Osteocyte (in vitro differentiated cells): Measurements from ENCODE around the gene ANO4. TPM values are rescaled to one million over a fixed set of nuclear protein-coding genes. Genes with fewer than 3 reads are reported as not detected.

ENCODE experiments used
- DNase-seq: peaks from one replicate; pipeline ENCODE4 v3.0.0; 2021; ENCODE audit warnings: mixed read lengths; ENCODE audit not compliant: unreplicated experiment; ENCODE audit errors: extremely low spot score
- H3K27ac Mint-ChIP-seq: one replicate; pipeline ENCODE4 v1.8.0; 2021; ENCODE audit warnings: mild to moderate bottlenecking, mixed read lengths; ENCODE audit not compliant: unreplicated experiment
- H3K27me3 Mint-ChIP-seq: one replicate; pipeline ENCODE4 v1.8.0; 2021; ENCODE audit warnings: mixed read lengths; ENCODE audit not compliant: unreplicated experiment
- H3K36me3 Mint-ChIP-seq: one replicate; pipeline ENCODE4 v1.8.0; 2021; ENCODE audit warnings: mixed read lengths; ENCODE audit not compliant: unreplicated experiment
- H3K4me1 Mint-ChIP-seq: one replicate; pipeline ENCODE4 v1.8.0; 2021; ENCODE audit warnings: mixed read lengths; ENCODE audit not compliant: unreplicated experiment
- H3K4me3 Mint-ChIP-seq: one replicate; pipeline ENCODE4 v1.8.0; 2021; ENCODE audit warnings: mild to moderate bottlenecking, moderate library complexity, mixed read lengths; ENCODE audit not compliant: unreplicated experiment
- H3K9me3 Mint-ChIP-seq: one replicate; pipeline ENCODE4 v1.8.0; 2021; ENCODE audit warnings: mixed read lengths; ENCODE audit not compliant: unreplicated experiment
- total RNA-seq: library from RNA; stranded (reverse); gene quantifications from 2 replicates; pipeline ENCODE4 v1.2.1, GENCODE V29; 2021
- TF ChIP-seq, protein P1 (sequence below): fragments of 200-600 bp; sonication (generic); IDR thresholded peaks from 2 replicates; pipeline ENCODE4 v1.5.0; 2021; ENCODE audit warnings: antibody characterized with exemption, mild to moderate bottlenecking, moderate library complexity

ANO4 gene
- total RNA-seq, 1 donor from 2014 or later = 0.48 TPM

DNA sequence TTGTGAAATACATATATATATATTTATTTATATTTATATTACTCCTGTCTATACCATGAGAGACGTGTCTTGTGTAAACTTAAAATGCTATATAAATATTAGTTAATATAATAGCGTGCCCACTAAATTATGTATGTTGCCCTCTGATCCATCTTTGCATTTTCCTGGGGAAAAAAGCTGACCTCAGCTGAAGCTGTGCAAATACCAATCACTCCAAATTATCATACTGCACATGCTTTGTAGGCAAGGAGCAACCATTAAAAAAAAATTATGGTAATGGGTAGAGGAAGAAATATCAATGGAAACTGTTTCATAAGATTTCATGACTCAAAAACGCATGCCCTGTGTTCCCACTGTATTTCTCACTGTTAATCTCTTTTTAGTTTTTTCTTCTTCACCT, 179.8 kb downstream of the ANO4 start:
- TF ChIP-seq, protein P1, sequence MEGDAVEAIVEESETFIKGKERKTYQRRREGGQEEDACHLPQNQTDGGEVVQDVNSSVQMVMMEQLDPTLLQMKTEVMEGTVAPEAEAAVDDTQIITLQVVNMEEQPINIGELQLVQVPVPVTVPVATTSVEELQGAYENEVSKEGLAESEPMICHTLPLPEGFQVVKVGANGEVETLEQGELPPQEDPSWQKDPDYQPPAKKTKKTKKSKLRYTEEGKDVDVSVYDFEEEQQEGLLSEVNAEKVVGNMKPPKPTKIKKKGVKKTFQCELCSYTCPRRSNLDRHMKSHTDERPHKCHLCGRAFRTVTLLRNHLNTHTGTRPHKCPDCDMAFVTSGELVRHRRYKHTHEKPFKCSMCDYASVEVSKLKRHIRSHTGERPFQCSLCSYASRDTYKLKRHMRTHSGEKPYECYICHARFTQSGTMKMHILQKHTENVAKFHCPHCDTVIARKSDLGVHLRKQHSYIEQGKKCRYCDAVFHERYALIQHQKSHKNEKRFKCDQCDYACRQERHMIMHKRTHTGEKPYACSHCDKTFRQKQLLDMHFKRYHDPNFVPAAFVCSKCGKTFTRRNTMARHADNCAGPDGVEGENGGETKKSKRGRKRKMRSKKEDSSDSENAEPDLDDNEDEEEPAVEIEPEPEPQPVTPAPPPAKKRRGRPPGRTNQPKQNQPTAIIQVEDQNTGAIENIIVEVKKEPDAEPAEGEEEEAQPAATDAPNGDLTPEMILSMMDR = no peak
- Mint-ChIP-seq H3K27me3 (no peaks in the 10 kb centered on the region), H3K4me1 (no peaks in the 10 kb centered on the region), H3K9me3 (peaks cover 20% of the 10 kb centered on the region), H3K27ac (no peak overlapping the region), H3K4me3 (no peak overlapping the region), H3K36me3 (no peaks in the 10 kb centered on the region)
- no peak for DNase-seq

DNA sequence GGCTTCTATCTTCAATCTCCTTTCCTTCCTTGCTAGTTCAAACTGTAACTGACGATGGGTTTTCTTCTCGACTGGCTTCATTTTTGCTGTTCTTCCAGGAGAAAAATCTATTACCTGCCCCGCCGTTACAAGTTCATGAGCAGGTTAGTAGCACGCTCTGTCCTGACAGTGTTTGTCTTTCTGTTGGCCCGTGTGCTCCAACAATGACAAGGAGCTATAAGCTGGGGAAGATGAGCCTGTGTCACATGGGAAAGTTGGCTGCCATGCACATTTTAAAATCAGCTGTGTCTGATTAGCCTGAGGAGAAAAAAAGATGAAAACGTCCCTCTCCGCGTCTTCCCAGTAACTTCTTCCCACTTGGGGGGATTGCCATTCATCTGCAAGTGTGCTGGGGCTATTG, 180.2 kb downstream of the ANO4 start:
- Mint-ChIP-seq H3K27me3 (no peaks in the 10 kb centered on the region), H3K27ac (no peak overlapping the region), H3K36me3 (no peaks in the 10 kb centered on the region), H3K4me1 (no peaks in the 10 kb centered on the region), H3K9me3 (peaks cover 20% of the 10 kb centered on the region), H3K4me3 (no peak overlapping the region)
- DNase-seq = no peak
- TF ChIP-seq, protein P1 = no peak

DNA sequence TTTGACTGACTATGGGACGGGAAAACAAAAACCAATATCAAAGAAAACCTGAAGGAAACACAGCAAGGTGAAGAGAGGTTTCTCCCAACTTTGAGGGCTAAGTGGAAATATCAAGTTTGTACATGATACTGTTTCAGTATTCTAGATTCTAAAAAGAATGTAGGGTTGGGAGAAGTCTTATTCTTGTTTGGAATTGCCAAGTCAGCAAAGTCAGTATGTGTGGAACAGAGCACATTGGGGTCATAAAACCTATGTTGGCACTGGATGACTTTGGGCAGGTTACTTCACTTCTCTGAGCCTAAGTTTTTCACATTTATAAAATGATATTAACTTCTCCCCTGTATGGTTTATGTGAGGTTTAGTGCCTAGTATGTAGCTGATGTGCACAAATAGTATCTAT, 182.2 kb downstream of the ANO4 start:
- TF ChIP-seq, protein P1 = no peak
- H3K27me3 Mint-ChIP-seq = no peaks in the 10 kb centered on the region

DNA sequence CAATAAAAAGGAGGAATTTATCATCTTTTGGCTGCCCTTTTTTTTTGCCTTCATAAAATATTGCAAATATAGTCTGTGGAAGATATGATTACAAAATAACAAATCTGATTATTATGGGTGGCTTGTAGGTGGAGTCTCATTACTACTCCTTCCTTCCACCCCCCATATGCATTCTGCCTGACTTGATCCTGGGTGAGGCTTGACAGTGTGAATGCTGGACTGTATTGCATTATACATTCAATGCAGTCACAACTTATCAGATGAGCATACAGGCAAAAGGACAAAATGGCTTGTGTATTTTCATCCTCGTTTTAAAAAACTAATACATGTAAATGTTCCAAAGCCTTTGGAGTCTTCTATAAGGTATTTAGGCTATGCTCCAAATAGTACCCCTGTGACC, 186.3 kb downstream of the ANO4 start:
- H3K4me1 Mint-ChIP-seq = no peaks in the 10 kb centered on the region
- H3K9me3 Mint-ChIP-seq = peaks cover 18% of the 10 kb centered on the region
- H3K36me3 Mint-ChIP-seq = no peaks in the 10 kb centered on the region
- TF ChIP-seq, protein P1 = no peak
- H3K4me3 Mint-ChIP-seq = no peak overlapping the region
- no peak overlapping the region for H3K27ac Mint-ChIP-seq
- no peaks in the 10 kb centered on the region for H3K27me3 Mint-ChIP-seq
- DNase-seq = no peak

More for the DNA sequence above, 182.2 kb downstream of the ANO4 start:
- no peaks in the 10 kb centered on the region for H3K36me3 Mint-ChIP-seq
- no peak for DNase-seq
- no peak overlapping the region for H3K4me3 Mint-ChIP-seq
- no peaks in the 10 kb centered on the region for H3K4me1 Mint-ChIP-seq
- H3K9me3 Mint-ChIP-seq = peaks cover 20% of the 10 kb centered on the region
- H3K27ac Mint-ChIP-seq = no peak overlapping the region

DNA sequence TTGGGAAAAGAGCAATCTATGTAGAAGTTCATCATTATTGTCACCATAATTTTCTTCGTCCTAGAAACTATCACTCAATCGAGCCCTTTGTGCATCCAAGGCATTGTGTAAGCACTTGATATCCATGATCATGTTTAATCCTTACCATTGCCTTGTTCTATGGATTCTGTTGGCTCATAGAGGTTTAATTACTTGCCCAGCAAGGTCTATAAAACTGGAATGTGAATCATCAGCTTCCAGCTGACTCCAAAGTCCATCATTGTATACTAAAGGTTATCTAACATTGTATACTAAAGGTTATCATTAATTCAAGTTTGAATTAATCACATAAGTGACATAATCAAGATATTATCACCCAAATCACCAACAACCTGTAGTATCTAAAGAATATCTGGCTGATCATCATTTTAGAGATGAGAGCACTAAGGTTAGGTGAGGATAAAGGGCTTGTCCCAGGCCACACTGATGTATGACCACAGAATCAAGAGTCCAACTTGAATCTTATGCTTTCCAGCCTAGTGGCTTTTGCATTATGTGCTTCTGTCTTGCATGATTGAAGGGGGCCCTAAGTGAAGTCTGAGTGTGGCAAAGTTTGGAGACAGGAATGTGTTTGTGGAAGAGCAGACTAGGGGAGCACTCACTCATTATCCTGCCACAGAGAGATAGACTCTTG, 188.1 kb downstream of the ANO4 start:
- no peaks in the 10 kb centered on the region for H3K27me3 Mint-ChIP-seq
- TF ChIP-seq, protein P1 = no peak
- DNase-seq = no peak
- no peak overlapping the region for H3K27ac Mint-ChIP-seq
- H3K9me3 Mint-ChIP-seq = peaks cover 11% of the 10 kb centered on the region
- H3K4me1 Mint-ChIP-seq = peaks cover 7% of the 10 kb centered on the region
- H3K4me3 Mint-ChIP-seq = no peak overlapping the region
- H3K36me3 Mint-ChIP-seq = no peaks in the 10 kb centered on the region
